ENCODE measurements around the gene ELP1. TPM values are rescaled to one million over a fixed set of nuclear protein-coding genes. Genes with fewer than 3 reads are reported as not detected.
A peak's percentile ranks its signal among the peaks of the same experiment; 100 is the strongest.

Gene ELP1
- total RNA-seq, 4 donors from 2014 or later = 15.2 to 23.3 (median 18.9) TPM

DNA sequence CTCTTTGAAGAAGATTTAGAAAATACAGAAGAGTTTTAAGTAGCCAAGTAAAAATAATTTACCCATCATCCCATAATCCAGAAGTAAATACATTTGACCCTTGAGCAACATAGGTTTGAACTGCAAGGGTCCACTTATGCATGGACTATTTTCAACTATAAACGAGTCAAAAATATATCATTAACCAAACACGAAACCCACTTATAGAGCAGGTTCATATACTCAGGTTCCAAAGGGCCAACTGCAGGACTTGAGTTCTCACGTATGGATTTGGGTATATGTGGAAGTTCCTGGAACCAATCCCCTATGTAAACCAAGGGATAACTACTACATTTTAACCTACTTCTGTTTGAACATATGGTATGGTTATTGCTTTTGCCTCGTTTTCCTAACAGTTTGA lies 6.1 kb upstream of the ELP1 start:
- 83 to 85% methylated on average over 4 of the region's 4 CpGs for WGBS, 2 donors (ENCODE audit: low coverage in 1 of 2)
- no peaks in the 10 kb centered on the region for H3K9me3 ChIP-seq
- H3K36me3 ChIP-seq = peaks cover 0 to 67% of the 10 kb centered on the region in 2 donors
- H3K4me3 ChIP-seq = no peak overlapping the region
- H3K4me1 ChIP-seq = peaks cover 0 to 8% (median 5%) of the 10 kb centered on the region in 3 donors
- no peak for ATAC-seq
- TF ChIP-seq EP300 (IDR thresholded peaks at IDR 0.05) = no peak
- no peak for TF ChIP-seq POLR2A (IDR thresholded peaks at IDR 0.05)
- TF ChIP-seq POLR2AphosphoS5 (IDR thresholded peaks at IDR 0.05) = no peak
- TF ChIP-seq, protein P1, sequence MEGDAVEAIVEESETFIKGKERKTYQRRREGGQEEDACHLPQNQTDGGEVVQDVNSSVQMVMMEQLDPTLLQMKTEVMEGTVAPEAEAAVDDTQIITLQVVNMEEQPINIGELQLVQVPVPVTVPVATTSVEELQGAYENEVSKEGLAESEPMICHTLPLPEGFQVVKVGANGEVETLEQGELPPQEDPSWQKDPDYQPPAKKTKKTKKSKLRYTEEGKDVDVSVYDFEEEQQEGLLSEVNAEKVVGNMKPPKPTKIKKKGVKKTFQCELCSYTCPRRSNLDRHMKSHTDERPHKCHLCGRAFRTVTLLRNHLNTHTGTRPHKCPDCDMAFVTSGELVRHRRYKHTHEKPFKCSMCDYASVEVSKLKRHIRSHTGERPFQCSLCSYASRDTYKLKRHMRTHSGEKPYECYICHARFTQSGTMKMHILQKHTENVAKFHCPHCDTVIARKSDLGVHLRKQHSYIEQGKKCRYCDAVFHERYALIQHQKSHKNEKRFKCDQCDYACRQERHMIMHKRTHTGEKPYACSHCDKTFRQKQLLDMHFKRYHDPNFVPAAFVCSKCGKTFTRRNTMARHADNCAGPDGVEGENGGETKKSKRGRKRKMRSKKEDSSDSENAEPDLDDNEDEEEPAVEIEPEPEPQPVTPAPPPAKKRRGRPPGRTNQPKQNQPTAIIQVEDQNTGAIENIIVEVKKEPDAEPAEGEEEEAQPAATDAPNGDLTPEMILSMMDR (IDR thresholded peaks at IDR 0.05) = no peak
- H3K27ac ChIP-seq = no peak overlapping the region
- no peaks in the 10 kb centered on the region for H3K27me3 ChIP-seq

DNA sequence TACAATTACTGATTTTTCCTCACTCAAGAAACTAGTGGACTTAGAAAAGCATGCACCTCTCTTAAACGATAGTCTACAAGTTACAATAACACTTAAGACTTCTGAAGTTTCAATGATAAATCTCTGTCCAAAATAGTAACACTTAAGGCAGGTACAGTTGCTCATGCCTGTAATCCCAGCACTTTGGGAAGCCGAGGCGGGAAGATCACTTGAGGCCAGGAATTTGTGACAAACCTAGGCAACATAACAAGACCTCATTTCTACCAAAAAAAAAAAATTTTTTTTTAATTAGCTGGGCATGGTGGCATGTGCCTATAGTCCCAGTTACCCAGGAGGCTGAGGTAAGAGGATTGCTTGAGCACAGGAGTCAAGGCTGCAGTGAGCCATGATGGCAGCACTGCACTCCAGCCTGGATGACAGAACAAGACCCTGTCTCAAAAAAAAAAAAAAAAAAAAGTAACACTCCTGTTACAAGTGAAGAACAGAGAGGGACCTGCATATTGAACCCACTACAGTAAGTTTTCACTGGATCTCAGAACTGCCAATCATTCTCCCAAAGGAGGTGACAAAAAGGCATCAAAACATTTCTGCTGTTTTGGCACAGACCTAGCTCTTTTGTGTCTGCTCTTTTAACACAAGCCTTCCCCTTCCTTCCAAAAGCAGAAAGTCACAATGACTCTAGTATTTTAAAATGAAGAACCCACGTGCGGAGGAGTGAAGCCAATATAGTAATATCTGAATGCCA lies 3.8 kb upstream of the ELP1 start:
- 75 to 86% methylated on average over 5 of the region's 5 CpGs for WGBS, 2 donors (ENCODE audit: low coverage in 1 of 2)
- ATAC-seq = no peak
- Histone ChIP-seq H3K4me3 (no peak overlapping the region), H3K27me3 (no peaks in the 10 kb centered on the region), H3K36me3 (peaks cover 0 to 45% of the 10 kb centered on the region in 2 donors), H3K27ac (no peak overlapping the region), H3K4me1 (peaks cover 4 to 19% (median 7%) of the 10 kb centered on the region in 3 donors), H3K9me3 (no peaks in the 10 kb centered on the region)
- TF ChIP-seq EP300 (IDR thresholded peaks at IDR 0.05) = no peak
- TF ChIP-seq, protein P1 (IDR thresholded peaks at IDR 0.05) = no peak
- TF ChIP-seq POLR2AphosphoS5 (IDR thresholded peaks at IDR 0.05) = no peak
- no peak for TF ChIP-seq POLR2A (IDR thresholded peaks at IDR 0.05)

DNA sequence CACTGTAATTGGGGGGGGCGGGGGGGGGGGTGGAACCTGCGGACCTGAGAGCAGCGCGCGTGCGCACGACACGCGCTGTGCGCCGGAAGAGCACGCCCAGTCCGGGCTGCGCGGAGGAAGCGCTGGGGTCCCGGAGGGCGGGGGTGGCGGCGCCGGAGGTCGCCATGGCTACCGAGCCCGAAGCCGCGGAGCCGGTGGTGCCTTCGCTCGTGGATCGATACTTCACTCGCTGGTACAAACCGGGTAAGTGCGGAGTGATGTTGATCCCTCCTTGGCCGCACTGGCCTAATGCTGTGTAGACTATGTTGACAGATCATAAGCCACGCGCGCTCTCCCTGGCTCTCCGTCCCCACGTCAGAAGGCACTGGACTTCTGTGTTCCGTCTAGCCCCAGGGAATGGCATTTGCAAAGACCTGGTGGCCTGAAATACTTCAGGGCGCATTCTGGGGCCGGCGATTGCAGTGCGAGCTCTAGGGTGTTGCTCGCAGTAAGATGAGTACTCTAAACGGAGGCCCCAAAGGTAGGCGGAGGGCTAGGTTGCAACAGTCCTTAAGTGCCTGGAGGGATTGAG lies 484 bp upstream of the ELP1 start, which contains the start of gene ABITRAM:
Gene ABITRAM (plus strand): TSS at position 78 of the 571 bp plus-strand sequence. CDS start 87 bp downstream, at position 165.
- Histone ChIP-seq H3K27ac (peak within 1 kb of the TSS; percentile 92 to 94 (median 92)), H3K9me3 (no peaks in the 10 kb centered on the region), H3K36me3 (peaks cover 0 to 26% of the 10 kb centered on the region in 2 donors), H3K27me3 (no peaks in the 10 kb centered on the region), H3K4me1 (peaks cover 7 to 32% (median 7%) of the 10 kb centered on the region in 3 donors), H3K4me3 (peak within 1 kb of the TSS; percentile 79 to 90)
- TF ChIP-seq POLR2A (IDR thresholded peaks at IDR 0.05) (no peak), POLR2AphosphoS5 (IDR thresholded peaks at IDR 0.05) (peak; percentile 53)
- ATAC-seq = peak; percentile 95
- 0 to 7% methylated on average over 1 to 2 of the region's 47 CpGs for WGBS, 2 donors (ENCODE audit: low coverage in 1 of 2)

DNA sequence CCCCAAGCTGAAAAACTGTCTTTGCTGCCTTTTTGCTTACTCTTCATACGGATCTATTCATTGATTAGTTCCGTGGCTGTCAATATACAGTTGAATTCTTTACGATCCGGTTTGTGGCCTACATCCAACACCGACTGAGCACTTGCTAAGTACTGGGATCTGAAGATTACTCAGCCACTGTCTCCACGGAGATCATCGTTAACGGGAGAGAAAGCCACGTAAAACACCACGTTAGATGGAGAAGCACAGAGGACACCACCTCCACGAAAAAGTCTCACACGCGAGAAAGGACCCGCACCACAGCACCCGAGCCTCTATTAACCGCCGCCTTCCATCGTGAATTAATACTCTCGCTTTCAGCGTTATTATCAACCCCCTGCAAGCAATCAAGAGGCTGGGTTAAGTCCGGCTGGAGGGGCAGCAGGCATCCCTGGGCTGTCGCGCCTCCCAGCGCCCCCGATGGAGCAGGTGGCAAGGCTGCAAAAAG lies 650 bp downstream of the ELP1 start:
- no peaks in the 10 kb centered on the region for H3K9me3 ChIP-seq
- no peaks in the 10 kb centered on the region for H3K27me3 ChIP-seq
- peak overlapping the region; percentile 79 to 90 for H3K4me3 ChIP-seq
- H3K27ac ChIP-seq = peak overlapping the region; percentile 92 to 94 (median 92)
- ATAC-seq = no peak
- WGBS, 2 donors (ENCODE audit: low coverage in 1 of 2) = 0% methylated on average over 2 of the region's 25 CpGs
- no peak for TF ChIP-seq POLR2AphosphoS5 (IDR thresholded peaks at IDR 0.05)
- no peak for TF ChIP-seq EP300 (IDR thresholded peaks at IDR 0.05)
- TF ChIP-seq, protein P1 (IDR thresholded peaks at IDR 0.05) = no peak
- no peak for TF ChIP-seq POLR2A (IDR thresholded peaks at IDR 0.05)
- peaks cover 7 to 32% (median 7%) of the 10 kb centered on the region in 3 donors for H3K4me1 ChIP-seq
- H3K36me3 ChIP-seq = peaks cover 0 to 27% of the 10 kb centered on the region in 2 donors

DNA sequence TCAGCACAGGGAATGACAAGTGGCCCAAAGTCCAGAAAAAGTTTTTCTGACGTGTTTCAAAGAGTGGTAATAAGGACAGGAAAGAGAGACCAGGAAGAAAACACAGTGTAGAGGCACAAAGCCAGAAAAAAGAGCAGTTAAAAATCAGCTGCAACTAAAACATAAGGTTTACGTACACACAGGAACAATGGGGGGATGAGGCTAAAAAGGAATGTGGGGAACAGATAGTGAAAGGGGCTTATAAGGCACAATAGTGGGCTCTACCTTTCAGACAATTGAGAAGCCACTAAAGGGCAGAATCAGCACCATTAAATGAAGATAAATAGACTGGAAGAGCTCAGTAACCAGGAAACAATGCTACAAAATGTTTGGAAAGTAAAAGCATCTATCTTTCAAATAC lies 5.5 kb downstream of the ELP1 start:
- no peak overlapping the region for H3K4me3 ChIP-seq
- no peak overlapping the region for H3K27ac ChIP-seq
- H3K9me3 ChIP-seq = no peaks in the 10 kb centered on the region
- 43 to 68% methylated on average over 2 of the region's 2 CpGs for WGBS, 2 donors (ENCODE audit: low coverage in 1 of 2)
- H3K27me3 ChIP-seq = no peaks in the 10 kb centered on the region
- no peak for ATAC-seq
- TF ChIP-seq, protein P1 (IDR thresholded peaks at IDR 0.05) = no peak
- TF ChIP-seq POLR2A (IDR thresholded peaks at IDR 0.05) = no peak
- no peak for TF ChIP-seq POLR2AphosphoS5 (IDR thresholded peaks at IDR 0.05)
- no peak for TF ChIP-seq EP300 (IDR thresholded peaks at IDR 0.05)
- peaks cover 0 to 20% (median 7%) of the 10 kb centered on the region in 3 donors for H3K4me1 ChIP-seq
- peaks cover 0 to 72% of the 10 kb centered on the region in 2 donors for H3K36me3 ChIP-seq
